Islet of Langerhans (tissue), 1 donor: Measurements from ENCODE around the gene COMMD2.

Experiments used
- FAIRE-seq: peaks from one replicate; lab custom pipeline; 2011; peaks lifted over from hg19 to GRCh38; lab: Jason Lieb, UNC

Gene COMMD2

GRCh38 chr3:149763565-149764195, 11.4 kb upstream of the COMMD2 start:
- FAIRE-seq = no peak

GRCh38 chr3:149753717-149754116, 1.4 kb upstream of the COMMD2 start:
- no peak for FAIRE-seq

- peak; percentile 47 for FAIRE-seq
Observed at GRCh38 chr3:149752788-149753136, 473 bp upstream of the COMMD2 start.

- no peak for FAIRE-seq
Observed at GRCh38 chr3:149751551-149751950, 738 bp downstream of the COMMD2 start.

GRCh38 chr3:149744606-149745005, 7.7 kb downstream of the COMMD2 start:
- FAIRE-seq = no peak

- no peak for FAIRE-seq
Observed at GRCh38 chr3:149744151-149744550, 8.1 kb downstream of the COMMD2 start.

GRCh38 chr3:149739396-149739795, 12.9 kb downstream of the COMMD2 start:
- FAIRE-seq = no peak

- FAIRE-seq = no peak
Observed at GRCh38 chr3:149738876-149739275, 13.4 kb downstream of the COMMD2 start.

GRCh38 chr3:149736953-149737205, 15.4 kb downstream of the COMMD2 start:
- no peak for FAIRE-seq

GRCh38 chr3:149736175-149736952, 15.9 kb downstream of the COMMD2 start:
- FAIRE-seq = no peak

- no peak for FAIRE-seq
Observed at GRCh38 chr3:149732234-149732633, 20.1 kb downstream of the COMMD2 start.

- no peak for FAIRE-seq
Observed at GRCh38 chr3:149727656-149728055, 24.6 kb downstream of the COMMD2 start.

- no peak for FAIRE-seq
Observed at GRCh38 chr3:149726716-149727407, 25.4 kb downstream of the COMMD2 start.

GRCh38 chr3:149723781-149724180, 28.5 kb downstream of the COMMD2 start:
- FAIRE-seq = no peak

- FAIRE-seq = no peak
Observed at GRCh38 chr3:149720918-149721317, 31.4 kb downstream of the COMMD2 start.

GRCh38 chr3:149717391-149718056, 34.8 kb downstream of the COMMD2 start:
- peak; percentile 96 for FAIRE-seq

GRCh38 chr3:149716984-149717383, 35.3 kb downstream of the COMMD2 start:
- no peak for FAIRE-seq

GRCh38 chr3:149715247-149715646, 37.0 kb downstream of the COMMD2 start:
- no peak for FAIRE-seq

- FAIRE-seq = no peak
Observed at GRCh38 chr3:149713730-149714654, 38.3 kb downstream of the COMMD2 start.

- no peak for FAIRE-seq
Observed at GRCh38 chr3:149706905-149707304, 45.4 kb downstream of the COMMD2 start.

GRCh38 chr3:149705416-149705815, 46.9 kb downstream of the COMMD2 start:
- no peak for FAIRE-seq

GRCh38 chr3:149703466-149703865, 48.8 kb downstream of the COMMD2 start:
- no peak for FAIRE-seq
